Ovary (tissue), 9 donors: Measurements from ENCODE around the gene MAP2K5. TPM values are rescaled to one million over a fixed set of nuclear protein-coding genes. Genes with fewer than 3 reads are reported as not detected.

Source experiments
- DNase-seq, 5 donors: peaks; one replicate each; pipeline ENCODE4 v3.0.0-alpha.2; 2019 to 2020
- H3K27ac ChIP-seq, 2 donors: fragments of 200-600 bp; one replicate each; pipeline versions ENCODE4 v1.5.1 to v1.8.0; 2019 to 2022
- H3K27me3 ChIP-seq: fragments of 200-600 bp; one replicate; pipeline ENCODE4 v1.8.0; 2022
- H3K36me3 ChIP-seq: fragments of 200-600 bp; sonication (generic); one replicate; pipeline ENCODE4 v1.5.1; 2019
- H3K4me1 ChIP-seq: one replicate; pipeline ENCODE4 v1.8.1; 2013; ENCODE audit warnings: mild to moderate bottlenecking, moderate library complexity; ENCODE audit not compliant: insufficient read depth
- H3K4me3 ChIP-seq: fragments of 200-600 bp; sonication (generic); one replicate; pipeline ENCODE4 v1.5.1; 2017
- H3K9me3 ChIP-seq, 2 donors: fragments of 200-600 bp in 1 of 2; sonication (generic) in 1 of 2; one replicate each; pipeline versions ENCODE4 v1.5.1 to v1.8.1; 2013 to 2019; ENCODE audit warnings: mild to moderate bottlenecking in 1 of 2, moderate library complexity in 1 of 2
- EP300 ChIP-seq: sonication (generic); formaldehyde crosslinking; IDR thresholded peaks from one replicate; pipeline ENCODE4 v1.6.1; 2017; ENCODE audit warnings: antibody characterized with exemption
- POLR2A ChIP-seq: fragments of 450-650 bp; IDR thresholded peaks from one replicate; pipeline ENCODE4 v1.6.1; 2017; ENCODE audit warnings: antibody characterized with exemption, mild to moderate bottlenecking, moderate library complexity
- WGBS, 3 donors: extraction: QIAGEN DNeasy Blood & Tissue Kit in 1 of 3; methylation state at CpG; one replicate each; pipeline versions ENCODE4 v1.1.5 to v1.1.7; 2013 to 2017; 5-methylcytosine and 5-hydroxymethylcytosine counted together
- intact Hi-C, 4 donors: fragments of 100-400 bp; cut with DNase I; formaldehyde crosslinking; loops; one replicate each; pipeline versions ENCODE4 v1.11.0 to v1.15.1; 2022 to 2023
- polyA plus RNA-seq, 2 donors: library from polyadenylated mRNA; stranded (reverse); fragments of 200-250 nt in 1 of 2; fragments of 350-450 nt in 1 of 2; fragmentation: Illumina TruSeq in 1 of 2; extraction: RNeasy Lipid Tissue Mini Kit (QIAGEN cat#74804) in 1 of 2; gene quantifications; one replicate each; pipeline ENCODE4 v1.2.3, GENCODE V29; 2013 to 2014
- total RNA-seq, 7 donors: library from RNA; depleted of rRNA in 2 of 7; stranded (reverse); fragments of >200 nt in 2 of 7; fragmentation: NEBNext Ultra II Directional in 3 of 7; extraction: Animal tissue kit (Norgen Biotek cat#: 25700) in 3 of 7; gene quantifications; one replicate each; pipeline versions ENCODE4 v1.1.0 to v1.2.4, GENCODE V29; 2016 to 2023
- TF ChIP-seq, protein P1 (sequence below), 3 donors: fragments of 450-650 bp in 2 of 3; fragments of 200-600 bp in 1 of 3; IDR thresholded peaks; one replicate each; pipeline versions ENCODE4 v1.5.1 to v1.8.0; 2016 to 2022; ENCODE audit warnings: antibody characterized with exemption in 3 of 3, mild to moderate bottlenecking in 1 of 3
- donor health status: DM: no; HTN: no; CAD: no; lungs with moderate emphysema.
- donor health status: DM: no; HTN: no; CAD: no.
- donor health status: Bipolar disorder and iron deficiency.
- donor health status: DM: yes; HTN: yes; CAD: no.
- donor health status: DM: no; HTN: no; CAD: no.
- donor health status: DM: yes; HTN: yes; CAD: no.

The MAP2K5 gene
- total and polyA plus RNA-seq, 9 donors: 4.0 to 39.8 (median 23.2) TPM

DNA sequence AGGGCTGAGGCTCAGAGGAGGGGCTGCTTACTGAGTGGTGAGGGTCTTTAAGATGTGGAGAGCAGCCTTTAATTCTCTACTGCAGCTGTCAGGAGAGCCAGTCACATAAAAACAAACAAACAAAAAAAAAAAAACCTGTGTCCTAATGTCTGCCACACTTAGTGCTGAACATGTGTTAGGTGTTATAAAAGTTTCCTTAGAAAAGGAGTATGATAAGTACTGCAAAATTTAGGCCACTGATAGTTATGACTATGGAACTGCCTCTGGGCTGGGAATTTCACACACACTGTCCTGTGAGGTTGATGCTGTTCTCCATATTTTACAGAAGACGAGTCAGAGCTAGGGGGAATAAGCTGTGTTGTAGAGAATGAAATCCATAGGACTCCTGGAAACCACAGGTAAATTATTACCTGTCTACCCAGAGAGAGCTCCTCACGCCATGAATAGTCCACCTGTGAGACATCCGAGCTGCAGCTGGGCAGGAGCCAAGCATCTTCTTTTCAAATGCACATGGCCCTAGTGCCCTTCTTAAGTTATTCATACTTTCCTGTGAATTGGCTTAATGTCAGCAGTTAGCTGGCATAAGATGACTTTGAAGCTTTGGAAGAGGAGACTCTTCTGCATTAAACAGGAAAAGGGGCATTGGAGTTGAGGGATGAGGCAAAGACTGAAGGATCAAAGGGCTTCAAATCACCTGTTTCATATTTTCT lies 248.3 kb downstream of the MAP2K5 start:
- no peaks in the 10 kb centered on the region for H3K9me3 ChIP-seq
- WGBS, 3 donors: 95 to 97% (median 96%) methylated on average over 3 of the region's 3 CpGs
- no peaks in the 10 kb centered on the region for H3K27me3 ChIP-seq
- H3K4me3 ChIP-seq: no peak overlapping the region
- no peaks in the 10 kb centered on the region for H3K36me3 ChIP-seq
- DNase-seq: no peak
- no peak overlapping the region for H3K27ac ChIP-seq
- TF ChIP-seq EP300: no peak
- TF ChIP-seq POLR2A: no peak
- TF ChIP-seq, protein P1, sequence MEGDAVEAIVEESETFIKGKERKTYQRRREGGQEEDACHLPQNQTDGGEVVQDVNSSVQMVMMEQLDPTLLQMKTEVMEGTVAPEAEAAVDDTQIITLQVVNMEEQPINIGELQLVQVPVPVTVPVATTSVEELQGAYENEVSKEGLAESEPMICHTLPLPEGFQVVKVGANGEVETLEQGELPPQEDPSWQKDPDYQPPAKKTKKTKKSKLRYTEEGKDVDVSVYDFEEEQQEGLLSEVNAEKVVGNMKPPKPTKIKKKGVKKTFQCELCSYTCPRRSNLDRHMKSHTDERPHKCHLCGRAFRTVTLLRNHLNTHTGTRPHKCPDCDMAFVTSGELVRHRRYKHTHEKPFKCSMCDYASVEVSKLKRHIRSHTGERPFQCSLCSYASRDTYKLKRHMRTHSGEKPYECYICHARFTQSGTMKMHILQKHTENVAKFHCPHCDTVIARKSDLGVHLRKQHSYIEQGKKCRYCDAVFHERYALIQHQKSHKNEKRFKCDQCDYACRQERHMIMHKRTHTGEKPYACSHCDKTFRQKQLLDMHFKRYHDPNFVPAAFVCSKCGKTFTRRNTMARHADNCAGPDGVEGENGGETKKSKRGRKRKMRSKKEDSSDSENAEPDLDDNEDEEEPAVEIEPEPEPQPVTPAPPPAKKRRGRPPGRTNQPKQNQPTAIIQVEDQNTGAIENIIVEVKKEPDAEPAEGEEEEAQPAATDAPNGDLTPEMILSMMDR (IDR thresholded peaks at IDR 0.05): no peak
- H3K4me1 ChIP-seq: no peaks in the 10 kb centered on the region
- intact Hi-C loops: loop anchor here in 1 of 4 donors (5.0 kb wide), 1 partner anchor 68 kb away; no protein-coding TSS in a partner anchor

DNA sequence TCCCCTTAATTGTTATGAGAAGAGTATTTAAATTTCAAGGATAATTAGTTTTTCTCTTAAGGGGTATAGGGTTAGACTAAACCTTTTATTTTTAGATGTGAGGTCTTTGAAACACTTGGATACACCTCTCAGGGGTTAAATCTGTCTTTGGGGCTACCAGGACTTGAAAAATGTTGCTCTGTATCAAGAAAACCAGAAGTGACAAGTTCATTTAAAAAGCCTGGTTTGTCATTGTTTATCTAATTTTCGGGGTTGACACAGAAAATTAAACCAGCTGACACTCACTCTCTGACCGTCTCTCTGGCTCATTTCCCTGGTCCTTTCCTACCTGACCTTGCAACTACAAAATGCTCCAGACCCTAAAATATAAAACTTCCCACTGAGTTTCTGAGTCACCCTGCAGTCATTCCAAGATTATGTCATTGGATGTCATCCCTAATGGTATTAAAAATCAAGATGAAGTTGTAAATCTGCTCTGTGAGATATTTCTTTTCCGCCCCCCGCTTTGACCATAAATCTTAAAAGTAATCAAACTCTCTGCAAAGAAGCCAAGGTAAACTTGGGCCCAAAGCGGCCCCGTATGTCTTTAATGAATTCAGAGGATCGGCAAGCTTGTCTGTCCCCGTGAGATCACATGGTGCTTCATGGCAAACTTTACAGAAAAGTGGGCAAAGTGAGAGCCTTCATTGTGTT lies 249.9 kb downstream of the MAP2K5 start:
- TF ChIP-seq POLR2A (no peak), EP300 (no peak)
- TF ChIP-seq, protein P1 (IDR thresholded peaks at IDR 0.05): no peak
- intact Hi-C loops: loop anchor here in 1 of 4 donors (5.0 kb wide), 1 partner anchor 70 kb away; no protein-coding TSS in a partner anchor
- Histone ChIP-seq H3K27me3 (no peaks in the 10 kb centered on the region), H3K9me3 (no peaks in the 10 kb centered on the region), H3K27ac (no peak overlapping the region), H3K4me3 (no peak overlapping the region), H3K36me3 (no peaks in the 10 kb centered on the region), H3K4me1 (no peaks in the 10 kb centered on the region)
- no peak for DNase-seq
- 66 to 81% (median 72%) methylated on average over 8 of the region's 8 CpGs for WGBS, 3 donors

DNA sequence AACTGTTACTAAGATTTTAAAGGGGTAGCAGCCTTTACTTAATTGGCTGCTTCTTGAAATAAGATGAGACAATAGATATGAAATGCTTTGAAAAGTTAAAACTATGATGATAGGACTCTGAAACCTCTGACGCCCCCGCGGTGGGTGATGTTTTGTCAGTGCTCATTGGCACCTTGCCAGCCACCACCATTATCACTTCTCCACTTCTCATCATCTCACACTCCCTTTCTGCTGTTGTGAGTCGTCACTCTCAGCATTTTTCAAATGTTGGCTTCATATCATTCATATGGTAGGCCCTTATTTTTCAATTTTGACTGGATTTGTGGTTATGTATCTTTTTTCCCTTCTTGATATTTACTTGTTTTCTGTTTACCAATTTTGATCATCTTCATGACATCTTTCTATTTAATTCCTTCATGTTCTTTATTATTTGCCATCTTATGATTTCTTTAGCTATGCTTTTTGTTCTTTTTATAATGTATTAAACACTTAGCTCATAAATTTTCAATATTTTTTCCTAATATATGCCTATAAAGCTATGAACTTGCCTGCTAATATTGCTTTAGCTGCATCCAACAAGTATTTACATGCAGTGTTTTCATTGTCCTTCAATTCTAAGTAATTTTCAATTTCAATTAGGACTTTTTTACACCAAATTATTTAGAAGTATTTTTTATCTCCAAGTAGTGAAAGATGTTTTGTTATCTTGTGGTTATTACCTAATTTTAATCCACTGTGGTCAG lies 252.5 kb downstream of the MAP2K5 start:
- H3K36me3 ChIP-seq: no peaks in the 10 kb centered on the region
- H3K27me3 ChIP-seq: no peaks in the 10 kb centered on the region
- H3K4me1 ChIP-seq: no peaks in the 10 kb centered on the region
- intact Hi-C loops: loop anchor here in 1 of 4 donors (5.0 kb wide), 1 partner anchor 73 kb away; no protein-coding TSS in a partner anchor
- TF ChIP-seq, protein P1 (IDR thresholded peaks at IDR 0.05): no peak
- TF ChIP-seq EP300 (no peak), POLR2A (no peak)
- H3K4me3 ChIP-seq: no peak overlapping the region
- no peak for DNase-seq
- H3K27ac ChIP-seq: no peak overlapping the region
- 84 to 93% (median 86%) methylated on average over 4 of the region's 4 CpGs for WGBS, 3 donors
- H3K9me3 ChIP-seq: no peaks in the 10 kb centered on the region
